ENCODE measurements around the gene TOMM40.
"Not testable (repeated sequence)": the region's sequence is repeated elsewhere in the genome, so short reads cannot be mapped to it uniquely, and the experiment has no call there.

DNA sequence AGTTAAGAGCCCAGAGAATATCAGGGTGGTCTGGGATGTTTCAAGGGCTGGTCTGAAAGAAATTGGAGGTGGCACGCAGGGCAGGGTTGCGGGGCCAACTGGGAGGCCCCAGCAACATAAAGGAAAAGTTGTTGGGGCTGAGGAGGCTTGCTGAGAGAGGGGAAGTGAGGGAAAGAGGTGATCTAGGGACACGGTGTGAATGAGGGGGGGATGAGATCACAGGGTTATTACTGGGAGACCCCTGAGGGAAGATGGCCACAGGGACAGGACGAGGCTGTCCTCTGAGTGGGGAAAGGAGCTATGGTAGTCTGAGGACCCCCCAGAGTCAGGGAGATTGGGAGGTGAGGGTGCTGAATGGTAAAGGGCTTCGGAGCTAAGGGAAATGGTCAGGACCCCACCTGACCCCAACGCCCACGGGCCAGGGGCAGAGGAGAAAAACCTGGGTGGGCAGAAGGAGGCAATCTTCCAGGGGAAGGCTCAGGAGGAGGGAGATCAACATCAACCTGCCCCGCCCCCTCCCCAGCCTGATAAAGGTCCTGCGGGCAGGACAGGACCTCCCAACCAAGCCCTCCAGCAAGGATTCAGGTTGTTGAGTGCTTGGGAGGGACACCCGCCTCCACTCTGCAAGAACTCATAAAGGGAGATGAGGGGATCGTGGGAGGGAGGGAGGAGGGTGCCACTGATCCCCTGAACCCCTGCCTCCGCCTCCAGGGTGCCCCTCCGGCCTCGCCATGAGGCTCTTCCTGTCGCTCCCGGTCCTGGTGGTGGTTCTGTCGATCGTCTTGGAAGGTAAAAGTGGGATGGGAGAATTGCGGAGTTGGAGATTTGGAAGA lies 35.4 kb downstream of the TOMM40 start:
- TF ChIP-seq POLR2A (IDR thresholded peaks at IDR 0.05; ENCODE audit: low read length); GATA1 (IDR thresholded peaks at IDR 0.05; ENCODE audit: low read depth, low read length): not testable (repeated sequence)

Measured in erythroblast (primary cell).